Esophagus muscularis mucosa (tissue), 4 donors: ENCODE data around the gene CENPT. TPM values are rescaled to one million over a fixed set of nuclear protein-coding genes. Genes with fewer than 3 reads are reported as not detected.

Experiments
- DNase-seq: peaks from one replicate; pipeline ENCODE4 v3.0.0-alpha.2; 2017; ENCODE audit errors: extremely low spot score
- H3K27ac ChIP-seq, 4 donors: fragments of 200-600 bp; sonication (generic); replicated peaks in 1 of 4; 1 replicate in 3 of 4; 2 replicates in 1 of 4; pipeline ENCODE4 v1.5.1; 2016 to 2019; ENCODE audit warnings: mild to moderate bottlenecking in 1 of 4
- H3K27me3 ChIP-seq, 4 donors: fragments of 200-600 bp; sonication (generic); one replicate each; pipeline versions ENCODE4 v1.5.1 to v1.6.0; 2016 to 2019
- H3K36me3 ChIP-seq, 4 donors: fragments of 200-600 bp; sonication (generic); one replicate each; pipeline ENCODE4 v1.5.1; 2016 to 2019
- H3K4me1 ChIP-seq, 4 donors: fragments of 200-600 bp; sonication (generic); one replicate each; pipeline ENCODE4 v1.5.1; 2016 to 2019
- H3K4me3 ChIP-seq, 4 donors: fragments of 200-600 bp; sonication (generic); 1 replicate in 2 of 4; 2 replicates in 2 of 4; pipeline ENCODE4 v1.5.1; 2016 to 2019; ENCODE audit warnings: mild to moderate bottlenecking in 4 of 4, moderate library complexity in 1 of 4
- H3K9me3 ChIP-seq, 4 donors: fragments of 200-600 bp; sonication (generic); 1 replicate in 3 of 4; 2 replicates in 1 of 4; pipeline ENCODE4 v1.5.1; 2016 to 2019
- EP300 ChIP-seq: sonication (generic); formaldehyde crosslinking; IDR thresholded peaks from one replicate; pipeline ENCODE4 v1.6.1; 2017; ENCODE audit warnings: antibody characterized with exemption
- POLR2A ChIP-seq: fragments of 450-650 bp; IDR thresholded peaks from one replicate; pipeline ENCODE4 v1.6.1; 2017; ENCODE audit warnings: antibody characterized with exemption, moderate library complexity, mild to moderate bottlenecking, low read depth
- POLR2AphosphoS5 ChIP-seq, 2 donors: sonication (generic); formaldehyde crosslinking; IDR thresholded peaks; one replicate each; pipeline ENCODE4 v1.6.1; 2017; ENCODE audit warnings: antibody characterized with exemption in 2 of 2
- WGBS: methylation state at CpG from one replicate; pipeline ENCODE4 v1.1.5; 2018; 5-methylcytosine and 5-hydroxymethylcytosine counted together
- intact Hi-C: fragments of 100-400 bp; cut with DNase I; formaldehyde crosslinking; loops from one replicate; pipeline ENCODE4 v1.15.1; 2023
- total RNA-seq, 4 donors: library from RNA; depleted of rRNA; stranded (reverse); fragments of >200 nt; gene quantifications; one replicate each; pipeline versions ENCODE4 v1.1.0 to v1.2.1, GENCODE V29; 2016
- TF ChIP-seq, protein P1 (sequence below), 3 experiments: fragments of 200-600 bp in 2 of 3; fragments of 450-650 bp in 1 of 3; sonication (generic) in 2 of 3; IDR thresholded peaks; one replicate each; pipeline ENCODE4 v1.5.1; 2017 to 2019; ENCODE audit warnings: antibody characterized with exemption in 3 of 3, mild to moderate bottlenecking in 2 of 3, moderate library complexity in 1 of 3

Gene CENPT
- total RNA-seq, 4 donors from 2014 or later: 30.3 to 50.7 (median 33.2) TPM

DNA sequence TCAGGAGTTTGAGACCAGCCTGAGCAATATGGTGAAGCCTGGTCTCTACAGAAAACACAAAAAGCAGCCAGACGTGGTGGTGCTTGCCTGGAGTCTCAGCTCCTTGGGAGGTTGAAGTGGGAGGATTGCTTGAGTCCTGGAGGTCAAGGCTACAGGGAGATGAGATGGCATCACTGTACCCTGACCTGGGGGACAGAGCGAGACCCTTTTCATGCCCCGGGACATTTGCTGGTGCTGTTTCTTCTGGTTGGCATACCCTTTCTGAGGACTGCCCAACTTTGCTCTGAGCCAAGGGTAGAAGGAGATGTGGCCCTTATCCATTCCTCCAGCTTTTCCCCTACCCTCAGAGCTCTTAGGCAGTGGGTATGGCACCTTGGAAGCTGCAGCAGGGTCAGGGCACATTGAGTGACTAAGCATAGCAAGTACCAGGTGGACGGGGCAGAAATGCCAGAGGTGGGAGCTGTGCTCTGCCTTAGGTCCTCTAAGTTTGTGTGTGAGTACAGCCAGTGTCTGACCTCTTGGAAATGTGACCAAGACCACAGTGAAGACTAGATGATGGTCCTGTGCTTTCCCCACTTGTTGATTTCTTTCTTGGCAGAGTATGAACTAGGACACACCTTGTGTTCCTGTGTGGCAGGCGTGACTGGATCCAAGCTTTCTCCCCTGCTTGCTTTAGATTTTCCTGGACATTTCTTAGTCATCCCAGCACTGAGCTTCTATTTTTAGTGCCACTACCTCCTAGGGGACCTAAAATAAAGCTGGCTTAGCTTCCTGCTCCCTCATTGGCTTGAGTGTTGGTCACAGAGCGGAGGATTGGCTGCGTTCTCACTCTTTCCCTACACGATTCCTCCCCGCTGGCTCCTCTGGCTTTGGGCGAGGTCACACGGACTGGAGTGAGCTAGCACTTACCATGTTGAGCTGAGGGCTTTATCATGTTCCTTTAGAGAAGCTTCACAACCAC lies 15.4 kb upstream of the CENPT start:
- H3K27me3 ChIP-seq: no peaks in the 10 kb centered on the region
- H3K27ac ChIP-seq: peak overlapping the region; percentile 83 to 87 (median 86)
- WGBS: 38% methylated on average over 10 of the region's 11 CpGs
- no peaks in the 10 kb centered on the region for H3K9me3 ChIP-seq
- no peak overlapping the region for H3K4me3 ChIP-seq
- intact Hi-C loops: no loop called here
- no peak for TF ChIP-seq EP300
- TF ChIP-seq POLR2AphosphoS5 (IDR thresholded peaks at IDR 0.05): peak; percentile 63 to 69
- no peak for DNase-seq
- peaks cover 17 to 33% (median 29%) of the 10 kb centered on the region in 4 donors for H3K36me3 ChIP-seq
- H3K4me1 ChIP-seq: peaks cover 44 to 68% (median 62%) of the 10 kb centered on the region in 4 donors

DNA sequence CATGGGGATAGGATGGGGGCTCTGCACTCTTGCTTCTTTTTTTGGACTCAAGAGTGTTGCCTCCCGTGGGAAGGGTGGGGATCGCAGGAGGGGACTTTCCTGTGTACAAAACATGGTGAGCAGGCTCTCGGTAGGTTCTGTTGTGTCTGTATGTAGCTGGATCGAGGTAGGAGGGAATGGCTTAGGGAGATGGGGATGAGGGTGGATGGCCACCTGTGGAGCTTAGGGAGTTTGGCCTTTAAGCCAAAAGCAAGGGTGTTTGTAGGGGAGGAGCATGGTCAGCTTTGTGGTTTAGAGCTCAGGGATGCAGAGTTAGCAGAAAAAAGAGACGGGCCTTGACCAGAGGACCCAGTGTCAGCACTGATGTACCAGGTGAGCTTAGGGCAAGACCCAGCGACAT lies 14.4 kb upstream of the CENPT start:
- WGBS: 85% methylated on average over 6 of the region's 6 CpGs
- peak overlapping the region; percentile 83 to 87 (median 86) for H3K27ac ChIP-seq
- intact Hi-C loops: no loop called here

DNA sequence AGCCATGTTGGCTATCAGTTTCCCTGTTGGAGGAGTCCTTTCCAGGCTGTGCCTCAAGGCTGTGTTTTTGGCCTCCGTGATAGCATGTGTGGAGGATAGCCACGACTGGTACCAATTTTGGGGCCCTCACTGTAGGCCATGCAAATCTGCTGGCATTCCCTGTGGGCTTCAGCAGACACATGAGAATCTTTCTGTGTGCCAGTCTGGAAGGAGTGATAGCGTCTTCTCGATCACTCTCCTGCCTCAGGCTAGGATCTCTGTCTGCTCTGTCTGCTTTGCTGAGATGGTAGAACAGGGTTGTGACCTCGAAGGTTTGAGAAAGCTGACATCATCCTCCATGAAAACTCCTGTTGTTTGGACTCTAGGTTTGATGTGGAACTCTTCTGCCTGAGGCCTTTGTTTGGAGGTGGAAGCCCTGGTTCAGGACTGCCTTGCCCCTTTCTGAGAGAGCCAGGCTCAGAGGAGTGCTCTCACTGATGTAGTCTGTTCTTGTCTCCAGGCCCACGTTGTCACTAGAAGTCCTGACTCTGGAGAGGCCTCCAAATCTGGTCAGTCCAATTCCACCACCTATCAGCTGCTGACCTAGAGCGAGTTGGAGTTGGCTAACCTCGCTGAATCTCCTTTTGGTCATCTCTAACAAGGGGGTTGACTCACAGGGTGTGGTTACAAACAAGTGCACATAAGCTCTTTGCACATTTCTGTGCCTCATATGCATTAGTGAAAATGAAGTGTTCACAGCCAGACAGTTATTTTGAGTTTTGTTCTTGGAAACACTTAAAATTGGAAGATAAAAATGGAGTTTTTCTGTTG lies 13.3 kb upstream of the CENPT start:
- 74% methylated on average over 8 of the region's 8 CpGs for WGBS
- peaks cover under 1 to 12% (median 8%) of the 10 kb centered on the region in 4 donors for H3K36me3 ChIP-seq
- TF ChIP-seq EP300: no peak
- TF ChIP-seq POLR2A: no peak
- peak in 1 of 2 donors; percentile 26 for TF ChIP-seq POLR2AphosphoS5 (IDR thresholded peaks at IDR 0.05)
- TF ChIP-seq, protein P1, sequence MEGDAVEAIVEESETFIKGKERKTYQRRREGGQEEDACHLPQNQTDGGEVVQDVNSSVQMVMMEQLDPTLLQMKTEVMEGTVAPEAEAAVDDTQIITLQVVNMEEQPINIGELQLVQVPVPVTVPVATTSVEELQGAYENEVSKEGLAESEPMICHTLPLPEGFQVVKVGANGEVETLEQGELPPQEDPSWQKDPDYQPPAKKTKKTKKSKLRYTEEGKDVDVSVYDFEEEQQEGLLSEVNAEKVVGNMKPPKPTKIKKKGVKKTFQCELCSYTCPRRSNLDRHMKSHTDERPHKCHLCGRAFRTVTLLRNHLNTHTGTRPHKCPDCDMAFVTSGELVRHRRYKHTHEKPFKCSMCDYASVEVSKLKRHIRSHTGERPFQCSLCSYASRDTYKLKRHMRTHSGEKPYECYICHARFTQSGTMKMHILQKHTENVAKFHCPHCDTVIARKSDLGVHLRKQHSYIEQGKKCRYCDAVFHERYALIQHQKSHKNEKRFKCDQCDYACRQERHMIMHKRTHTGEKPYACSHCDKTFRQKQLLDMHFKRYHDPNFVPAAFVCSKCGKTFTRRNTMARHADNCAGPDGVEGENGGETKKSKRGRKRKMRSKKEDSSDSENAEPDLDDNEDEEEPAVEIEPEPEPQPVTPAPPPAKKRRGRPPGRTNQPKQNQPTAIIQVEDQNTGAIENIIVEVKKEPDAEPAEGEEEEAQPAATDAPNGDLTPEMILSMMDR (IDR thresholded peaks at IDR 0.05): no peak
- peak overlapping the region; percentile 36 to 87 (median 86) for H3K27ac ChIP-seq
- intact Hi-C loops: no loop called here
- no peak overlapping the region for H3K4me3 ChIP-seq
- no peaks in the 10 kb centered on the region for H3K27me3 ChIP-seq
- H3K9me3 ChIP-seq: no peaks in the 10 kb centered on the region
- peaks cover 65 to 89% (median 80%) of the 10 kb centered on the region in 4 donors for H3K4me1 ChIP-seq
- no peak for DNase-seq

More for the DNA sequence above, 14.4 kb upstream of the CENPT start:
- H3K4me1 ChIP-seq: peaks cover 54 to 78% (median 73%) of the 10 kb centered on the region in 4 donors
- no peaks in the 10 kb centered on the region for H3K9me3 ChIP-seq
- H3K36me3 ChIP-seq: peaks cover 11 to 23% (median 19%) of the 10 kb centered on the region in 4 donors
- H3K4me3 ChIP-seq: no peak overlapping the region
- H3K27me3 ChIP-seq: no peaks in the 10 kb centered on the region
- no peak for DNase-seq
- TF ChIP-seq POLR2AphosphoS5 (IDR thresholded peaks at IDR 0.05) (no peak), EP300 (no peak), POLR2A (no peak)
- TF ChIP-seq, protein P1 (IDR thresholded peaks at IDR 0.05): no peak

DNA sequence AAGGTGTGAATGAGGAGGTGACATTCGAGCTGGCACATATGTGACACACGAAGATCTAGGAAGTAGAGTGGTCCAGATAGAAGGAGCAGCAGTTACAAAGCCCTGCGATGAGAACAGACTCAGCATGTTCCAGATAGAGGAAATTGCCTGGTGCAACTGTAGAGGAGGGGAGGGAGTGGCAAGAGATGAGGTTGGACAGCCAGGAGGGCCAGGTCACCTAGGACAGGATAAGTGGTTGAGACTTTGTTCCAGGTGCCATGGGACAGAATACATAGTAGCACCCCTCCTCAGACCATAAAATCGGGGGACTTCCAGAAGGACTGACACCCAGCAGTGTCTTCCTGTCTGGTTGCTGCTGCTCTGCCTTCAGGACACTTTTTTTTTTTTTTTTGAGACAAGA lies 11.0 kb upstream of the CENPT start:
- H3K4me3 ChIP-seq: no peak overlapping the region
- intact Hi-C loops: no loop called here
- no peaks in the 10 kb centered on the region for H3K9me3 ChIP-seq
- peaks cover 74 to 91% (median 80%) of the 10 kb centered on the region in 4 donors for H3K4me1 ChIP-seq
- TF ChIP-seq POLR2AphosphoS5 (IDR thresholded peaks at IDR 0.05) (no peak), EP300 (no peak), POLR2A (no peak)
- TF ChIP-seq, protein P1 (IDR thresholded peaks at IDR 0.05): no peak
- H3K27me3 ChIP-seq: no peaks in the 10 kb centered on the region
- peaks cover 0 to 3% (median 0%) of the 10 kb centered on the region in 4 donors for H3K36me3 ChIP-seq
- DNase-seq: no peak
- WGBS: 82% methylated on average over 4 of the region's 4 CpGs
- H3K27ac ChIP-seq: peak overlapping the region; percentile 52 to 81 (median 69)
